Thyroid gland (tissue), 4 donors: ENCODE results near the gene ATXN7L1.

ENCODE experiments used
- CTCF ChIP-seq, 6 experiments: fragments of 200-600 bp in 3 of 6; fragments of 450-650 bp in 3 of 6; sonication (generic) in 3 of 6; IDR thresholded peaks; one replicate each; pipeline ENCODE4 v1.5.1; 2016 to 2019; ENCODE audit warnings: antibody characterized with exemption in 6 of 6, mild to moderate bottlenecking in 2 of 6, inconsistent platforms in 1 of 6, moderate library complexity in 1 of 6
- POLR2A ChIP-seq, 2 donors: fragments of 450-650 bp; IDR thresholded peaks; one replicate each; pipeline ENCODE4 v1.6.1; 2017; ENCODE audit warnings: antibody characterized with exemption in 2 of 2, mild to moderate bottlenecking in 2 of 2, moderate library complexity in 1 of 2

- TF ChIP-seq CTCF (IDR thresholded peaks at IDR 0.05) (no peak), POLR2A (IDR thresholded peaks at IDR 0.05) (no peak)
Observed at GRCh38 chr7:105724688-105725087, 151.7 kb downstream of the ATXN7L1 start.
